ENCODE measurements around the gene JAK3. TPM values are rescaled to one million over a fixed set of nuclear protein-coding genes. Genes with fewer than 3 reads are reported as not detected.
"Not testable (repeated sequence)": the region's sequence is repeated elsewhere in the genome, so short reads cannot be mapped to it uniquely, and the experiment has no call there.

Gene JAK3
- total and polyA plus RNA-seq, 2 donors (not counting 1 experiment from before 2014, with no cell fraction given): 1.1 to 1.2 TPM

DNA sequence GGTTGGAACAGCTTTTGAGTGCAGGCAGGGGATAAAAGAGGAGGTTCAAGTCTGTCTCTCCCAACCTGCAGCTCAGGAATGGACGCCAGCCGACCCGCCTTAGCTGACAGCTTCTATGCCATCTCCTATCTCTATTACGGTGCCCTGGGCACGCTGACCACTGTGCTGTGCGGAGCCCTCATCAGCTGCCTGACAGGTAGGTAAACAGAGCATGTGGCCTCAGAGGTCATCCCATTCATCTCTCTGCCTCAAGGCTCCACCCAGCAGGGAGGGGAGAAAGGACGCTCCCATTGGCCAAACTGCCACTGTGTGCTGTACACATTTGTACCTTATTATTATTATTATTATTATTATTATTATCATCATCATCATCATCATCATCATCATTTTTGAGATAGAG lies 40.5 kb upstream of the JAK3 start:
- Histone ChIP-seq H3K4me2 (ENCODE audit: extremely low read depth, insufficient read depth, low read length) (no peak overlapping the region), H2AFZ (ENCODE audit: low read length) (no peak overlapping the region)
- TF ChIP-seq, protein P1, sequence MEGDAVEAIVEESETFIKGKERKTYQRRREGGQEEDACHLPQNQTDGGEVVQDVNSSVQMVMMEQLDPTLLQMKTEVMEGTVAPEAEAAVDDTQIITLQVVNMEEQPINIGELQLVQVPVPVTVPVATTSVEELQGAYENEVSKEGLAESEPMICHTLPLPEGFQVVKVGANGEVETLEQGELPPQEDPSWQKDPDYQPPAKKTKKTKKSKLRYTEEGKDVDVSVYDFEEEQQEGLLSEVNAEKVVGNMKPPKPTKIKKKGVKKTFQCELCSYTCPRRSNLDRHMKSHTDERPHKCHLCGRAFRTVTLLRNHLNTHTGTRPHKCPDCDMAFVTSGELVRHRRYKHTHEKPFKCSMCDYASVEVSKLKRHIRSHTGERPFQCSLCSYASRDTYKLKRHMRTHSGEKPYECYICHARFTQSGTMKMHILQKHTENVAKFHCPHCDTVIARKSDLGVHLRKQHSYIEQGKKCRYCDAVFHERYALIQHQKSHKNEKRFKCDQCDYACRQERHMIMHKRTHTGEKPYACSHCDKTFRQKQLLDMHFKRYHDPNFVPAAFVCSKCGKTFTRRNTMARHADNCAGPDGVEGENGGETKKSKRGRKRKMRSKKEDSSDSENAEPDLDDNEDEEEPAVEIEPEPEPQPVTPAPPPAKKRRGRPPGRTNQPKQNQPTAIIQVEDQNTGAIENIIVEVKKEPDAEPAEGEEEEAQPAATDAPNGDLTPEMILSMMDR (conservative IDR thresholded peaks at IDR 0.05 in 1 of 2, IDR thresholded peaks at IDR 0.05 in 1 of 2; ENCODE audit: low read depth in 1 of 2, low read length in 2 of 2): no peak
- TF ChIP-seq EZH2 (IDR thresholded peaks at IDR 0.05; ENCODE audit: low read length, missing control alignments): no peak

DNA sequence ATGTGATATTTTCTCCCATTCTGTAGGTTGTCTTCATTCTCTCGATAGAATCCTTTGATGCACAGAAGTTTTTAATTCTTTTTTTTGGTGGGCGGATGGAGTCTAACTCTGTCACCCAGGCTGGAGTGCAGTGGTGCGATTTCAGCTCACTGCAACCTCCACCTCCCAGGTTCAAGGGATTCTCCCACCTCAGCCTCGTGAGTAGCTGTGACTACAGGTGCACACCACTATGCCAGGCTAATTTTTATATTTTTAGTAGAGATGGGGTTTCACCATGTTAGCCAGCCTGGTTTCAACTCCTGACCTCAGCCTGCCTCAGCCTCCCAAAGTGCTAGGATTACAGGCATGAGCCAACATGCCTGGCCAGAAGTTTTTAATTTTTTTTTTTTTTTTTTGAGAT lies 39.4 kb upstream of the JAK3 start:
- DNase-seq (ENCODE audit: low read depth in 2 of 2); H3K27me3 ChIP-seq (ENCODE audit: control insufficient read depth, insufficient read depth, low read length); H3K27ac ChIP-seq (ENCODE audit: insufficient read depth, low read length); H3K4me1 ChIP-seq (ENCODE audit: control insufficient read depth, extremely low read depth, insufficient read depth, low read length); H3K79me2 ChIP-seq (ENCODE audit: control insufficient read depth, insufficient read depth, low read length); H3K9me3 ChIP-seq (ENCODE audit: control insufficient read depth, insufficient read depth, low read depth, low read length); H3K36me3 ChIP-seq (ENCODE audit: control insufficient read depth, insufficient read depth, low read length); H2AFZ ChIP-seq (ENCODE audit: low read length); H3K9ac ChIP-seq (ENCODE audit: insufficient read depth, low read length); H3K4me3 ChIP-seq (replicated peaks in 1 of 4; ENCODE audit: control extremely low read depth in 1 of 4, insufficient read depth in 1 of 4, low read depth in 3 of 4, low read length in 4 of 4); H4K20me1 ChIP-seq (ENCODE audit: control insufficient read depth, extremely low read depth, insufficient read depth, low read length); H3K4me2 ChIP-seq (ENCODE audit: extremely low read depth, insufficient read depth, low read length): not testable (repeated sequence)

More for the DNA sequence above, 40.5 kb upstream of the JAK3 start:
- Histone ChIP-seq H3K27ac (ENCODE audit: insufficient read depth, low read length) (no peak overlapping the region), H4K20me1 (ENCODE audit: control insufficient read depth, extremely low read depth, insufficient read depth, low read length) (no peaks in the 10 kb centered on the region), H3K4me3 (replicated peaks in 1 of 4; ENCODE audit: control extremely low read depth in 1 of 4, insufficient read depth in 1 of 4, low read depth in 3 of 4, low read length in 4 of 4) (no peak overlapping the region), H3K9me3 (ENCODE audit: control insufficient read depth, insufficient read depth, low read depth, low read length) (no peaks in the 10 kb centered on the region), H3K4me1 (ENCODE audit: control insufficient read depth, extremely low read depth, insufficient read depth, low read length) (no peaks in the 10 kb centered on the region), H3K27me3 (ENCODE audit: control insufficient read depth, insufficient read depth, low read length) (no peaks in the 10 kb centered on the region), H3K79me2 (ENCODE audit: control insufficient read depth, insufficient read depth, low read length) (no peaks in the 10 kb centered on the region), H3K36me3 (ENCODE audit: control insufficient read depth, insufficient read depth, low read length) (no peaks in the 10 kb centered on the region), H3K9ac (ENCODE audit: insufficient read depth, low read length) (no peak overlapping the region)
- no peak for DNase-seq (ENCODE audit: low read depth in 2 of 2)

DNA sequence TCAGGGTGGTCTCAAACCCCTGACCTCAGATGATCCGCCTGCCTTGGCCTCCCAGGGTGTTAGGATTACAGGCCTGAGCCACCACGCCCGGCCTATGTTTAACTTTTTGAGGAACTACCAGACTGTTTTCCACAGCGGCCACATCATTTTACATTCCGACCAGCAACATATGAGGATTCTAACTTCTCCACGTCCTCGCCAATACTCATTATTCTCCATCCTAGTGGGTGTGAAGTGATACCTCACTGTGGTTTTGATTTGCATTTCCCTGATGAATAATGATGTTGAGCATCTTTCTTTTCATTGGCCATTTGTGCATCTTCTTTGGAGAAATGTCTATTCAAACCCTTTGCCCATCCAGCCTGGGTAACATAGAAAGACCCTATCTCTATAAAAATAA lies 38.7 kb upstream of the JAK3 start:
- H3K4me3 ChIP-seq (replicated peaks in 1 of 4; ENCODE audit: control extremely low read depth in 1 of 4, insufficient read depth in 1 of 4, low read depth in 3 of 4, low read length in 4 of 4): no peak overlapping the region
- H2AFZ ChIP-seq (ENCODE audit: low read length): no peak overlapping the region
- no peak overlapping the region for H3K27ac ChIP-seq (ENCODE audit: insufficient read depth, low read length)
- no peaks in the 10 kb centered on the region for H3K27me3 ChIP-seq (ENCODE audit: control insufficient read depth, insufficient read depth, low read length)
- H3K4me1 ChIP-seq (ENCODE audit: control insufficient read depth, extremely low read depth, insufficient read depth, low read length): no peaks in the 10 kb centered on the region
- TF ChIP-seq, protein P1 (conservative IDR thresholded peaks at IDR 0.05 in 1 of 2, IDR thresholded peaks at IDR 0.05 in 1 of 2; ENCODE audit: low read depth in 1 of 2, low read length in 2 of 2): no peak
- no peak overlapping the region for H3K4me2 ChIP-seq (ENCODE audit: extremely low read depth, insufficient read depth, low read length)
- H4K20me1 ChIP-seq (ENCODE audit: control insufficient read depth, extremely low read depth, insufficient read depth, low read length): no peaks in the 10 kb centered on the region
- no peaks in the 10 kb centered on the region for H3K79me2 ChIP-seq (ENCODE audit: control insufficient read depth, insufficient read depth, low read length)
- no peak for DNase-seq (ENCODE audit: low read depth in 2 of 2)
- H3K9me3 ChIP-seq (ENCODE audit: control insufficient read depth, insufficient read depth, low read depth, low read length): no peaks in the 10 kb centered on the region
- H3K36me3 ChIP-seq (ENCODE audit: control insufficient read depth, insufficient read depth, low read length): no peaks in the 10 kb centered on the region
- no peak overlapping the region for H3K9ac ChIP-seq (ENCODE audit: insufficient read depth, low read length)
